ENCODE measurements around the gene FHDC1.

FHDC1 gene

DNA sequence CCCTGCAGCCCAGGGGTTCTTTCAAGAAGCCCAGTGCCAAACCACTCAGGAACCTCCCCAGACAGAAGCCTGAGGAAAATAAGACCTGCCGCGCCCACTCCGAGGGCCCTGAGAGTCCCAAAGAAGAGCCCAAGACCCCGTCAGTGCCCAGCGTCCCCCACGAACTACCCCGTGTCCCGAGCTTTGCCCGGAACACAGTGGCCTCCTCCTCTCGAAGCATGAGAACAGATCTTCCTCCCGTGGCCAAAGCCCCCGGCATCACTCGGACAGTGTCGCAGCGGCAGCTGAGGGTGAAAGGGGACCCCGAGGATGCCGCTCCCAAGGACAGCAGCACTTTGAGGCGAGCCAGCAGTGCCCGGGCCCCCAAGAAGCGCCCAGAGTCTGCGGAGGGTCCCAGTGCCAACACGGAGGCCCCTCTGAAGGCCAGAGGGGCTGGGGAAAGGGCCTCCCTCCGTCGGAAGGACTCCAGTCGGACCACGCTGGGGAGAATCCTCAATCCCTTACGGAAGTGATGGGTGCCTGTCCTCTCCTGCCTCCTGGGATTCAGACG, 40.2 kb downstream of the FHDC1 start:
- no peak for ATAC-seq
- no peaks in the 10 kb centered on the region for H3K36me3 Mint-ChIP-seq
- H3K4me3 Mint-ChIP-seq = no peak overlapping the region

DNA sequence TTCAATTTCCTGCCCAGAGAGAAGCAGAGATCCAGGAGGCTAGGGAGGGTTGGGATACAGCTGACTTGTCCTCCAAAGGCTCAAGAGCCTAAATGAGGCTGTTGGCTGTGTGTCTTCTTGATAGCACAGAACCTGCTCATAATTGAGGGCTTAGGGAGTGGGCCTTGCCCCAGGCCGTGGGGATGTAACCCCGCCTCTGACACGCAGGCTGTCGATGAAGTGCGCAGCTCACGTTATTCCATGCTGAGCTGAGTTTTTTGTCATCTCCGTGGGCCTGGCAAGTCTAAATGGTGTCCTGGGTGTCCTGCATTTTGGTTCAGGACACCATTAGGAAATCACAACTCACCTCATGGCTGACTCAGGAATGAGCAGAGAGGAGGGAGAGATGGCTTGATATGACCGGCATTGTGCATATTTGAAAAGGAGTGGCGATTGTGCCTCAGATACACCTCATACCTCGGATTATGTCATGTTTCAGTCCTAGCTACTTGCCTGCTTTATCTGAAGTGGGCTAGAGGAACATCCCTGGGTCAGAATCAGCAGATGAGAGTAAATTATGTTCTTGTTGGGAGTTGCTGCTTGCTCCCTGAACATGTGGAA, 43.7 kb downstream of the FHDC1 start:
- ATAC-seq = no peak
- H3K27ac Mint-ChIP-seq = no peak overlapping the region
- no peak for DNase-seq (ENCODE audit: low spot score in 2 of 2)
- H3K36me3 Mint-ChIP-seq = no peaks in the 10 kb centered on the region
- H3K9me3 Mint-ChIP-seq = no peaks in the 10 kb centered on the region
- no peak overlapping the region for H3K4me3 Mint-ChIP-seq
- no peaks in the 10 kb centered on the region for H3K4me1 Mint-ChIP-seq

More for the DNA sequence above, 40.2 kb downstream of the FHDC1 start:
- Mint-ChIP-seq H3K4me1 (no peaks in the 10 kb centered on the region), H3K27ac (no peak overlapping the region), H3K9me3 (no peaks in the 10 kb centered on the region)
- DNase-seq (ENCODE audit: low spot score in 2 of 2) = no peak

DNA sequence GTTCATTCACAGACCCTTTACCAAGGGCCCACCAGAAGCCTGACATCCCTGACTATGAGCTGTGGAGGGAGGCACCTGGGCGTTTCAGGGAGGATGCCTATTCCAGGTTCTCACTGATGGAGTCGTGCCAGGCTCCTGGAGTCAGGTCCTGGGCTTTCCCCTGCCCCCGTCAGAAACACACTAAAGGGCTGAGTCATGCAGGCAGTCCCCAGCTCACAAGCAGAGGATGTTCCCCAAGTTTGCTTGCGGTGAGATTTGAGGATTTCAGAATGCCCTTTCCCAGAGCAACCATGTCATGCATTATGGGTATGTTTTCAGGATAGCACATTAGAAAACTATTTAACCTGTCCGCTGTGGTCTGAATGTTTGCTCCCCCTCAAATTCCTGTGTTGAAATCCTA, 45.2 kb downstream of the FHDC1 start:
- Mint-ChIP-seq H3K36me3 (no peaks in the 10 kb centered on the region), H3K4me1 (no peaks in the 10 kb centered on the region), H3K9me3 (no peaks in the 10 kb centered on the region), H3K4me3 (no peak overlapping the region), H3K27ac (no peak overlapping the region)
- DNase-seq (ENCODE audit: low spot score in 2 of 2) (no peak), ATAC-seq (no peak)

DNA sequence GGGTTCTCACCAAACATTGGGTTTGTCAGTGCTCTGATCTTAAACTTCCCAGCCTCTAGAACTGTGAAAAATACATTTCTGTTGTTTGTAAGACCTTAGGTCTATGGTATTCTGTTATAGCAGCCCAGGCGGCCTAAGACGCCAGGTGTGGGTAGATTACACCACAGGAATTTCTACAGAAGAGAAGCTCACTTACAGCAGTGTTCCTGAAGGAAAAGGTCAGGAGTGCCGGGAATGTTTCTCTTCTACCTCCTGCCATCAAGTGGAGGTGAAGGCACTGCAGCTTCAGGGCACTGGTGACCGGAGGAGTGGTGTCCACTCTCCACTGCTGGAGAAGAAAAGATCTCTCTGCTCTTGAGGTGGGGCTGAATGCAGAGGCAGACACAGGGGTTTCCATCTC, 45.7 kb downstream of the FHDC1 start:
- Mint-ChIP-seq H3K36me3 (no peaks in the 10 kb centered on the region), H3K4me3 (no peak overlapping the region), H3K9me3 (no peaks in the 10 kb centered on the region), H3K4me1 (no peaks in the 10 kb centered on the region), H3K27ac (no peak overlapping the region)
- ATAC-seq = no peak
- no peak for DNase-seq (ENCODE audit: low spot score in 2 of 2)

DNA sequence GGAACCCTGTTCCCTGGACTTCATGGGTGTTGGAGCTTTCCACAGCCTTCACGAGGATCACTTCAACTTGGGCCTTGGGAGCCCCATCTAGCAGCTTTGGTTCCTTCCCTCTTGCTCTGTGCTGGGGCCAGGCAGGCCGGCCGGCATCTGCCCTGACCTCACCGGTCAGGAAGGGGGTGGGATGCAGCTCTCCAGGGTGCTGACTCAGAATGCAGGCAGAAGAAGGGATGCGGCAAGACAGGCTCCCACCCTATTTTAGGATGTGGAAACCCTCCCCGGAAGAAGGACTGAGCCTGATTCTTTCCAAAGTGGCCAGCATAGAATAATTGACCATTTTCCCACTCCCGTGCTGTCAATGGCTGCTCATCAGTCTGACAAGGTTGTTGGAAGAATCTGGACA, 47.1 kb downstream of the FHDC1 start:
- Mint-ChIP-seq H3K27ac (no peak overlapping the region), H3K36me3 (no peaks in the 10 kb centered on the region), H3K4me1 (no peaks in the 10 kb centered on the region), H3K9me3 (no peaks in the 10 kb centered on the region), H3K4me3 (no peak overlapping the region)
- DNase-seq (ENCODE audit: low spot score in 2 of 2) (no peak), ATAC-seq (no peak)

DNA sequence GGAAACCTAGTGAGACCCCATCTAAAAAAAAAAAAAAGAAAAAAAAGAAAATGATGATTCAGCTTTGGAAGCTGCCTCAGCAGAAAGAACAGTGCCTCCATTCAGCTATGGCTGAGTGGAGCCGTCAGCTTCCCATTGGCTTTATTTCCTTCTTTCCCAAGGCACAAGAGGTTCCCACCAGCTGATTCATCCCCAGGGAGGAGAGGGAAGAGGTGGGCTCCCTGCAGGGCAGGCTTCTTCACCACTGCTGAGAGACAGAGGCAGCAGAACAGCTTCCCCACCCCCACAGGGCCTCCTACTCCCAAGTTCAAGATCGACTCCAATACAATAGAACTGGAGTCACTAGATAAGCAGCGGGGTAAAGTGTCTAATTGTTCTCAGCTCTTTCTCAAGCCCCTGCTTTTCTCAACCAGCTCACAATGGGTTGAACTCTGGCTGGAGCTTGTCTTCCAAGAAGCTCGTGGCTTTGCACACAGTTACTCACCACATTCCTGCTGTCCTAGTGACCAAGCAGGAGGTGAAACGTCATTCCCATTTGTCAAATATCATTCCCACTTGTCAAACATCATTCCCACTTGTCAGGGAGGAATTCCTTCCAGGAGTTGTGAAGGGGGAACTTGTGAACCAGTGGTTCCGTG, 47.8 kb downstream of the FHDC1 start:
- no peaks in the 10 kb centered on the region for H3K36me3 Mint-ChIP-seq
- DNase-seq (ENCODE audit: low spot score in 2 of 2) (no peak), ATAC-seq (no peak)

DNA sequence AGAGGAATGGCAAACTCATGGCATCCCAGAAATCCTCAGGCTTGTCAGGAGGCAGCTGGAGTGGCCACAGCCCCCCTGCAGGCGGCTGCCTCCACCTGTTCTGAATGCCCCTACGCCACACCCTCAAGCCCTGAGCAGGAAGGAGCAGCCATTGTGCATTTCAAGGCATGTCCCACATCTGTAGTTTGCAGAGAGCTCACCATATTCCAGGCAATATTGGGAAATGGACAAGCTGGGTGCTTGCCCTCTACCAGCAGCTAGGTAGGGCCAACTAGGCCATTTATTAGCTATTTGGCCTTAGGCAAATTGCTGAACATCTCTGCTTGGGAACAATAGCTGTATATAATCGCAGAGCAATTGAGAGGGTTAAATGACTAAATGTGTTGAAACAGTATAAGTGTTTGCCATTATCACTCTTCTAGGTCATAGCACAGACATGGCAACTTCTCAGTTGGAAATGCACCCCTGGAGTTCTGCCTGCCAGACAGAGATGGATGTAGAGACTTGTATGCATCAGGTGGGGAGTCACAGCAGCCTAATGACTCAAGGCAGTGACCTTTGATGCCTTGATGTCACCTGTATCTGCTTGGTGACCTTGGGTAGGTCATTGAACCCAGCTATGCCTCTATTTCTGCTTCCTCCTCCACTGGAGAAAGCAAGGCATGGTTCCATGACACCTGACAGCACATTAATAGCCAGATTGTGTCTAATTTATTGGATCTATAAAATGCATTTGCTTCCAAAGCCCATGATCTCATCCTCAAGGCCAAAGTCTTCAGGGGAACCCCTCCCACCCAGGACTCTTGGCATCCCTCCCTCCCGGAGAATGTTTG, 52.8 kb downstream of the FHDC1 start:
- Mint-ChIP-seq H3K4me1 (peaks cover 5% of the 10 kb centered on the region), H3K27ac (no peak overlapping the region), H3K36me3 (no peaks in the 10 kb centered on the region), H3K4me3 (no peak overlapping the region), H3K9me3 (no peaks in the 10 kb centered on the region)
- ATAC-seq (no peak), DNase-seq (ENCODE audit: low spot score in 2 of 2) (no peak)

More for the DNA sequence above, 47.8 kb downstream of the FHDC1 start:
- Mint-ChIP-seq H3K4me1 (no peaks in the 10 kb centered on the region), H3K9me3 (no peaks in the 10 kb centered on the region), H3K4me3 (no peak overlapping the region), H3K27ac (no peak overlapping the region)

DNA sequence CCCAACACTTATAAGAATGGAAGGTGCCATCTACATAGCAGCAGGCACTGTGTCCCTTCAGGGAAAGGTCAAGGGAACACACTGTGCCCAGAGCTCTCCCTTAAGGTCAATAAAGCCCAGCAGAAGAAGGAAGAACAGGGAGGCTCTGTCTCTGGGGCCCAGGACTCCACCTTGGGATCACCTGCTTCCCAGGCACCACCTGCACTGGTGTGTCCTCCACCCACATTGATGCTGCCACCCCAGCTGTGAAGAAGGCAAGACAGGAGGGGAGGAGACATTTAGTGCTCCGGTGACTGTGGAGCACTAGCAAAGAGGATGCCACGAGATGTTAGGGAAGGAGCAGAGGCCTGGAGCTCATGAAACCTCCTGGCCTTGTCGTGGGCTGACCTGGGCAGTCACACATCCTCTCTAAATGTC, 53.4 kb downstream of the FHDC1 start:
- Mint-ChIP-seq H3K36me3 (no peaks in the 10 kb centered on the region), H3K27ac (no peak overlapping the region), H3K4me1 (peaks cover 5% of the 10 kb centered on the region), H3K9me3 (no peaks in the 10 kb centered on the region), H3K4me3 (no peak overlapping the region)
- ATAC-seq = no peak
- DNase-seq (ENCODE audit: low spot score in 2 of 2) = no peak

DNA sequence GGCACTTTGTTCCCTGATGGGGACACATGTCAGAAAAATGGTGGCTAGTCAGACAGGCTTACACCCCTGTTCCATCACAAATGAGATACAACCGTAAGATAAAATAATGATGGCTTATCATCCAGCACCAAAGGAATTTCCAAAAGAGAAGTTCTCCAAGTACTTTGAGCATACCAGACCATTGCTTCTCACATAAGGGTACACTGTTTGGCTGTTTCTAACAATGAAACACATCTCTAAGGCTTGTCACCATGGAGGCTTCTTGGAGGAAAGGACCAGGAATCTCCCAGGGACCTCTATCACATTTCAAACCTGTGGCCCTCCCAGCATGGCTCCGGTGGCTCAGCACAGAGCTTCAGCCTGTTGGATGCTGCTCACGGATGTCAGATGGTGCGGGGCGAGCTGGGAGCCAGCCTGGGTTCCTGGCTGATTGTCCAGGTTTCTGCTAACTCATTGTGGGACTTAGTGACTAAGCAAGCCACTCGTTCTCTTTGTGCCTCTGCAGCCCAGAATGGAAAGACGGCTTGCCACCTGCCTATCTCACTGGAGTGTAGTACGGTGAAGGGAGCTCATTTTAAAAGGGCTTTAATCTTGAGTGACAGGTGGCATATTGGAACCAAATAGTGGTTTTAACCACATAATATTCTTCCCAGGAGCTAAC, 54.5 kb downstream of the FHDC1 start:
- ATAC-seq (no peak), DNase-seq (ENCODE audit: low spot score in 2 of 2) (no peak)
- H3K36me3 Mint-ChIP-seq = no peaks in the 10 kb centered on the region
- H3K27ac Mint-ChIP-seq = no peak overlapping the region
- H3K9me3 Mint-ChIP-seq = no peaks in the 10 kb centered on the region
- no peak overlapping the region for H3K4me3 Mint-ChIP-seq
- peaks cover 5% of the 10 kb centered on the region for H3K4me1 Mint-ChIP-seq

DNA sequence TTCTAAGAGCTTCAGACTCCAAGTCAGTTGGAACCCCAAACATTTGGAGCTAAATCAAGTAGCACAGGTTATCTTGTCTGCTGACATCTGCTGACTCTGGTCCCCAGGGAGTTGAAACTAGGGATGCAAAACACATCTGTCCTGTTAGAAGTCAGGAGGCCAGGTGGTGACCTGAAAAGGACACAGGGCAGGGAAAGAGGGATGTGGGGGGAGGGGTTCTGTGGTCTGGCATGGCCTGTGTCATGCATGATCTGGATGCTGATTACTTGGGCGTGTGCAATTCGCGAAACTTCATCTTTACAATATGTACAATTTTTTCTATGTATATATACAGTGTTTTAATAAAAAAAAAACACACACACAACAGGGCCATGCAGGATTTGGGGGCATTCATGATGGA, 55.3 kb downstream of the FHDC1 start:
- Mint-ChIP-seq H3K9me3 (no peaks in the 10 kb centered on the region), H3K4me1 (peaks cover 5% of the 10 kb centered on the region), H3K4me3 (no peak overlapping the region), H3K27ac (no peak overlapping the region), H3K36me3 (no peaks in the 10 kb centered on the region)
- DNase-seq (ENCODE audit: low spot score in 2 of 2) = no peak
- ATAC-seq = no peak

DNA sequence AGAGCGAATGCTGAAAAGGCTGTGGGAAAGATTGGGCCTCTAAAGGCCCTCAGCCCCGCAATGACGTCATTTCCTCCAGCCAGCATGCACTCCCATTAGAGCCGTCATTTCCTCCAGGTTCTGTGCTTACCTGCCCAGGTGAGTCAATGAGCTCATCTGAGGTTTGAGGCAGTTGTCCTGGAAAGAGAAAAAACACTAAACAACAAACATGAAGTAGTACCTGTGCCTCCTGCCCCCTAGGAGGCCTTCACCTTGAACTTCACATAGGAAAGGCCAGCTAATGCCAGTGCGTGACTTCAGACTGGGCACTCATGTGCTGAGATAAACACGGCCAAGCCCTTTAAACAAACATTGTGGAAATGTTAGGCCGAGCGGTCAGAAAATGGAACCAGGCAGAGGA, 55.9 kb downstream of the FHDC1 start:
- Mint-ChIP-seq H3K4me1 (peaks cover 5% of the 10 kb centered on the region), H3K27ac (no peak overlapping the region), H3K9me3 (no peaks in the 10 kb centered on the region), H3K36me3 (no peaks in the 10 kb centered on the region), H3K4me3 (no peak overlapping the region)
- ATAC-seq (no peak), DNase-seq (ENCODE audit: low spot score in 2 of 2) (no peak)

DNA sequence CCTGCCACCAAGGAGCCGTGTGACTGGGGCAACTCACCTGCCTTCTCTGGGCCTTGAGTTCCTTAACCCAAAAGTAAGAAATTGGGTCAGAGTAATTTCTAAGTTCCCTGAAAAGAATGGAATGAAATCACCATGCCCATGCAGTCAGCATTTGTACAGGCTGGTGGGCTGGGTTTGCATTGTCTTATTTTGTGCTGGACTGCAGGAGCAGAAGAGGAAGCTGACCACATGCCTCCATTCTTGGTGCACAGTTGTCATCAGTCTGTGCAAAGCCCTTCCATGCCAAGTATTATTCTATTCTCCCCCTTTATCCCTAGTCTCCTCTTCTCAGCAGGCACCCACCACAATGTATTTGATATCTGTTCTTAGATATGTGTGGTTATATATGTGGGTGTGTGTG, 56.3 kb downstream of the FHDC1 start:
- Mint-ChIP-seq H3K9me3 (no peaks in the 10 kb centered on the region), H3K4me3 (no peak overlapping the region), H3K4me1 (peaks cover 5% of the 10 kb centered on the region), H3K36me3 (no peaks in the 10 kb centered on the region), H3K27ac (no peak overlapping the region)
- DNase-seq (ENCODE audit: low spot score in 2 of 2) = no peak
- no peak for ATAC-seq

DNA sequence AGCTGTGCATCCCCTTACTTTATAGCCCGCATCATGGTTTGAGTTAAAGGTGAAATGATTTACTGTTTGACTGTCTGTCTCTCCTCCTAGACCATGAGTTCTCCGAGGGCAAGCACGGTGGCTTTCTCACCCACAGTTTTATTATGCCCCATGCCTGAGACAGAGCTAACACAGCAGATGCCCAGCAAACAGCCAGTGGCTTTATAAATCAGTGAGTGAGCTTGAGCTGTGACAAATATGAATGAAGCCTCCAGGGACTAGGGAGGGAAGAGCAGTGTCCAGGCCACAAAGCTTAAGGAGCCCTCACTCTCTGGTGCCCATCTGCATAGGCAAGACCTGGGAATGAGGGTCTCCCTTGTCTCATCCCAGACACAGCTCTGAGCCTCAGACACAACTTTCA, 57.9 kb downstream of the FHDC1 start:
- Mint-ChIP-seq H3K4me1 (peaks cover 5% of the 10 kb centered on the region), H3K4me3 (no peak overlapping the region), H3K36me3 (no peaks in the 10 kb centered on the region), H3K27ac (no peak overlapping the region), H3K9me3 (no peaks in the 10 kb centered on the region)
- DNase-seq (ENCODE audit: low spot score in 2 of 2) (no peak), ATAC-seq (no peak)

DNA sequence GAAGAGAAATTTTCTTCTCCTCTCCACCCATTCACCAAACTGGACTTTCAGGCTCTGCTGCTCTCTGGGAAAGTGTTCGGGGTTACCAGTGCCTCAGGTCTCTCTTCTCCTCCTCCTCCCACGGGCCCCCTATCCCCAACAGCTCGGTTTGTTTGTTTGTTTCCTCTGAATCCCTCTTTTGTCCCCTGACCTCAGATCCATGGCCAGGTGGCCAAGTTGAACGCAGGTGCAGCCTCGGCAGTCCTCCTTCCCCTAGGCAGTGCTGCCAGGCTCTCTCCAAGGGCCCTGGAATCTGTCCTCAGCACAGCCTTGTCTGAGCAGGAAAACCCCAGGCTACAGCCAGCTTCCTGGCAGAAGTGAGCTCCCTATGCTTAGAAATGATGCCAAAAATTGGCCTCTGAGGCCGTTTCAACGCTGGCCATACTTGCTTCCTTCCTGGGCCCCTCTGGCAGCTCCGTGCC, 60.0 kb downstream of the FHDC1 start:
- H3K4me1 Mint-ChIP-seq = peaks cover 5% of the 10 kb centered on the region
- H3K9me3 Mint-ChIP-seq = no peaks in the 10 kb centered on the region
- no peaks in the 10 kb centered on the region for H3K36me3 Mint-ChIP-seq
- H3K27ac Mint-ChIP-seq = no peak overlapping the region
- DNase-seq (ENCODE audit: low spot score in 2 of 2) (no peak), ATAC-seq (no peak)
- no peak overlapping the region for H3K4me3 Mint-ChIP-seq

DNA sequence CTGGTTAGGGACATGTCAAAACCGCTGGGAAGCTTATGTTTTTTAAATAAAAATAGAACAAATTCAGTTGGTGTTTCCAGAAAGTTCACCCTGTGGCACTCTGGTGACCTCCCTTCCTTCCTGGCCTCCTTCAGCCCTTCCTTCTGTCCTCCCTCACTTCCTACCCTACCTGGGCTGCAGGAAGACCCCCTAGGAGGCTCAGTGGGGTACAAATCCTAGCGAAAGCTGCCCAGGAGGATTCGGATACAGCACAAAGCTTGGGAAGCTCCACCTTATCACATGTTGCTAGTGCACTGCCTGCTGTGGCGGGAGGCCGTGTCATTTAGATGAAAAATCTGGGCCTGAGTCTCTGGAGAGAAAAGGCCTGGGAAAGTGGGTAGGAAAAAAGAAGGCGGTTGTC, 60.5 kb downstream of the FHDC1 start:
- Mint-ChIP-seq H3K27ac (no peak overlapping the region), H3K4me3 (no peak overlapping the region), H3K9me3 (no peaks in the 10 kb centered on the region), H3K36me3 (no peaks in the 10 kb centered on the region), H3K4me1 (peaks cover 5% of the 10 kb centered on the region)
- no peak for DNase-seq (ENCODE audit: low spot score in 2 of 2)
- no peak for ATAC-seq

All from stimulated activated effector memory CD8-positive, alpha-beta T cell treated with anti-CD3 and anti-CD28 coated beads, Interleukin-12 subunit alpha, Interleukin-12 subunit beta, amount 100 ng/mL, for 72 hours (primary cell).